Putamen (tissue), 1 donor: ENCODE results near the gene SLC13A3.
"Not testable (repeated sequence)": the region's sequence is repeated elsewhere in the genome, so short reads cannot be mapped to it uniquely, and the experiment has no call there.

Experiments
- DNase-seq: peaks from one replicate; pipeline ENCODE4 v3.0.0-alpha.2; 2016; ENCODE audit warnings: low spot score

The SLC13A3 gene

GRCh38 chr20:46681032-46681854 lies 30.0 kb upstream of the SLC13A3 start:
- DNase-seq, result peak; percentile 65

GRCh38 chr20:46680684-46681031 lies 29.4 kb upstream of the SLC13A3 start:
- DNase-seq, result no peak

- DNase-seq, result no peak
These were observed 27.3 kb upstream of the SLC13A3 start for GRCh38 chr20:46678516-46678915.

- no peak for DNase-seq
These were observed 26.3 kb upstream of the SLC13A3 start for GRCh38 chr20:46677608-46678007.

- not testable (repeated sequence) for DNase-seq
These were observed 25.5 kb upstream of the SLC13A3 start for GRCh38 chr20:46676649-46677316.

GRCh38 chr20:46674253-46675083 lies 23.2 kb upstream of the SLC13A3 start:
- no peak for DNase-seq

- DNase-seq, result no peak
These were observed 22.4 kb upstream of the SLC13A3 start for GRCh38 chr20:46673394-46674252.

- DNase-seq, result no peak
These were observed 21.4 kb upstream of the SLC13A3 start for GRCh38 chr20:46672543-46673148.

GRCh38 chr20:46671866-46672542 lies 20.7 kb upstream of the SLC13A3 start:
- DNase-seq, result no peak

GRCh38 chr20:46670585-46671584 lies 19.6 kb upstream of the SLC13A3 start:
- DNase-seq, result no peak

- DNase-seq, result no peak
These were observed 18.9 kb upstream of the SLC13A3 start for GRCh38 chr20:46670228-46670584.

GRCh38 chr20:46666818-46667515 lies 15.7 kb upstream of the SLC13A3 start:
- DNase-seq, result no peak

GRCh38 chr20:46666306-46666705 lies 15.0 kb upstream of the SLC13A3 start:
- no peak for DNase-seq

- DNase-seq, result no peak
These were observed 14.3 kb upstream of the SLC13A3 start for GRCh38 chr20:46665602-46666001.

- DNase-seq, result no peak
These were observed 12.3 kb upstream of the SLC13A3 start for GRCh38 chr20:46663531-46663930.

GRCh38 chr20:46661659-46662058 lies 10.4 kb upstream of the SLC13A3 start:
- no peak for DNase-seq

GRCh38 chr20:46660487-46660886 lies 9.2 kb upstream of the SLC13A3 start:
- no peak for DNase-seq

- no peak for DNase-seq
These were observed 6.4 kb upstream of the SLC13A3 start for GRCh38 chr20:46657618-46658017.

GRCh38 chr20:46657137-46657536 lies 5.9 kb upstream of the SLC13A3 start:
- no peak for DNase-seq
